ENCODE results near the gene COL4A3. TPM values are rescaled to one million over a fixed set of nuclear protein-coding genes. Genes with fewer than 3 reads are reported as not detected.

COL4A3 gene
- total RNA-seq, 2 donors from 2014 or later: 29.6 to 36.7 TPM

- no peak for DNase-seq (ENCODE audit: low spot score)
Observed at GRCh38 chr2:227248876-227249275, 84.5 kb downstream of the COL4A3 start.

GRCh38 chr2:227252831-227253230 lies 88.4 kb downstream of the COL4A3 start:
- no peak for ATAC-seq (ENCODE audit: insufficient number of reproducible peaks, low FRiP score, low read depth)
- no peak for TF ChIP-seq CTCF (IDR thresholded peaks at IDR 0.05)
- H3K27ac ChIP-seq: no peak overlapping the region
- H3K27me3 ChIP-seq (replicated peaks; ENCODE audit: insufficient read depth): no peaks in the 10 kb centered on the region
- no peak overlapping the region for H3K4me3 ChIP-seq
- peaks cover 10% of the 10 kb centered on the region for H3K36me3 ChIP-seq
- H3K9me3 ChIP-seq: no peaks in the 10 kb centered on the region
- DNase-seq (ENCODE audit: low spot score): no peak
- no peaks in the 10 kb centered on the region for H3K4me1 ChIP-seq (ENCODE audit: control insufficient read depth in 1 of 2, low read depth in 2 of 2)

More at GRCh38 chr2:227248876-227249275, 84.5 kb downstream of the COL4A3 start:
- H3K27me3 ChIP-seq (replicated peaks; ENCODE audit: insufficient read depth): no peaks in the 10 kb centered on the region
- no peaks in the 10 kb centered on the region for H3K9me3 ChIP-seq
- no peak for ATAC-seq (ENCODE audit: insufficient number of reproducible peaks, low FRiP score, low read depth)
- no peak overlapping the region for H3K27ac ChIP-seq
- no peaks in the 10 kb centered on the region for H3K4me1 ChIP-seq (ENCODE audit: control insufficient read depth in 1 of 2, low read depth in 2 of 2)
- no peak overlapping the region for H3K4me3 ChIP-seq
- peaks cover 8% of the 10 kb centered on the region for H3K36me3 ChIP-seq
- no peak for TF ChIP-seq CTCF (IDR thresholded peaks at IDR 0.05)

- DNase-seq (ENCODE audit: low spot score) (no peak), ATAC-seq (ENCODE audit: insufficient number of reproducible peaks, low FRiP score, low read depth) (no peak)
- no peaks in the 10 kb centered on the region for H3K4me1 ChIP-seq (ENCODE audit: control insufficient read depth in 1 of 2, low read depth in 2 of 2)
- peaks cover 2% of the 10 kb centered on the region for H3K36me3 ChIP-seq
- H3K27ac ChIP-seq: no peak overlapping the region
- TF ChIP-seq CTCF (IDR thresholded peaks at IDR 0.05): no peak
- no peaks in the 10 kb centered on the region for H3K27me3 ChIP-seq (replicated peaks; ENCODE audit: insufficient read depth)
- H3K4me3 ChIP-seq: no peak overlapping the region
- H3K9me3 ChIP-seq: no peaks in the 10 kb centered on the region
Observed at GRCh38 chr2:227256605-227257004, 92.2 kb downstream of the COL4A3 start.

GRCh38 chr2:227257820-227258219 lies 93.4 kb downstream of the COL4A3 start:
- no peak for ATAC-seq (ENCODE audit: insufficient number of reproducible peaks, low FRiP score, low read depth)

GRCh38 chr2:227260041-227260440 lies 95.6 kb downstream of the COL4A3 start:
- Histone ChIP-seq H3K27ac (no peak overlapping the region), H3K4me1 (ENCODE audit: control insufficient read depth in 1 of 2, low read depth in 2 of 2) (no peaks in the 10 kb centered on the region), H3K4me3 (no peak overlapping the region), H3K36me3 (peaks cover 15% of the 10 kb centered on the region), H3K9me3 (no peaks in the 10 kb centered on the region), H3K27me3 (replicated peaks; ENCODE audit: insufficient read depth) (no peaks in the 10 kb centered on the region)
- DNase-seq (ENCODE audit: low spot score) (no peak), ATAC-seq (ENCODE audit: insufficient number of reproducible peaks, low FRiP score, low read depth) (no peak)
- TF ChIP-seq CTCF (IDR thresholded peaks at IDR 0.05): no peak

More at GRCh38 chr2:227257820-227258219, 93.4 kb downstream of the COL4A3 start:
- Histone ChIP-seq H3K4me1 (ENCODE audit: control insufficient read depth in 1 of 2, low read depth in 2 of 2) (no peaks in the 10 kb centered on the region), H3K27ac (no peak overlapping the region), H3K4me3 (no peak overlapping the region), H3K36me3 (peaks cover 2% of the 10 kb centered on the region), H3K9me3 (no peaks in the 10 kb centered on the region), H3K27me3 (replicated peaks; ENCODE audit: insufficient read depth) (no peaks in the 10 kb centered on the region)
- TF ChIP-seq CTCF (IDR thresholded peaks at IDR 0.05): no peak
- DNase-seq (ENCODE audit: low spot score): no peak

Measured in thoracic aorta (tissue), 2 donors.